Lower lobe of right lung (tissue), 2 donors: Measurements from ENCODE around the gene GNG12. TPM values are rescaled to one million over a fixed set of nuclear protein-coding genes. Genes with fewer than 3 reads are reported as not detected.

ENCODE experiments used
- ATAC-seq, 2 donors: fragments of 200-7000 bp; cut with Tn5 transposase; one replicate each; pipeline ENCODE4 v1.9.1; 2020 to 2022; ENCODE audit warnings: mild to moderate bottlenecking in 2 of 2, moderate library complexity in 2 of 2
- DNase-seq: peaks from one replicate; pipeline ENCODE4 v3.0.0-alpha.2; 2020
- H3K27ac ChIP-seq: fragments of 200-600 bp; one replicate; pipeline ENCODE4 v1.8.0; 2022
- H3K27me3 ChIP-seq: fragments of 200-600 bp; one replicate; pipeline ENCODE4 v1.8.0; 2022; ENCODE audit warnings: low read depth
- H3K36me3 ChIP-seq: fragments of 200-600 bp; one replicate; pipeline ENCODE4 v1.8.0; 2022; ENCODE audit warnings: mild to moderate bottlenecking
- H3K4me1 ChIP-seq: fragments of 200-600 bp; one replicate; pipeline ENCODE4 v1.8.0; 2022
- H3K4me3 ChIP-seq: fragments of 200-600 bp; one replicate; pipeline ENCODE4 v1.8.0; 2022; ENCODE audit warnings: mild to moderate bottlenecking
- H3K9me3 ChIP-seq: fragments of 200-600 bp; one replicate; pipeline ENCODE4 v1.8.0; 2022
- intact Hi-C: fragments of 100-400 bp; cut with DNase I; formaldehyde crosslinking; loops from one replicate; pipeline ENCODE4 v1.11.0; 2022
- total RNA-seq: library from RNA; stranded (reverse); fragmentation: NEBNext Ultra II Directional; extraction: Animal tissue kit (Norgen Biotek cat#: 25700); gene quantifications from one replicate; pipeline ENCODE4 v1.2.1, GENCODE V29; 2021
- TF ChIP-seq, protein P1 (sequence below): fragments of 200-600 bp; IDR thresholded peaks from one replicate; pipeline ENCODE4 v1.8.0; 2022; ENCODE audit warnings: antibody characterized with exemption, mild to moderate bottlenecking
- donor health status: DM: no; HTN: yes; CAD: no; lungs with severe emphysema.

Gene GNG12
- total RNA-seq, 1 donor from 2014 or later: 43.3 TPM

DNA sequence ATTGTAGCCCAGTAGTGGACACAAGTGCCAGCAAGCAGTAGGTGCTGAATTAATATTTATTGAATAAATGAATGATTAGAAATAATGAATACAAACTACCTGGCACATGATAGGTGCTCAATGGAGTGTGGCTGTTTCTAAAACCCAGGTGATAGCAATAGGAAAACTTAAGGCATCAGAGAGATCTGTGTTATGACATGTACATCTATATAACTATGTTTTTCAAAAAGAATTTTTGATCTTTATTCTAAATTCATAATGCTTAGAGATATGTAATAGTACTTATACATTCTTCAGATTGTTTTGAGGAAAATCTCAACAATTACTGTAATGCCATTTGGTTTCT, 143.3 kb downstream of the GNG12 start:
- TF ChIP-seq, protein P1, sequence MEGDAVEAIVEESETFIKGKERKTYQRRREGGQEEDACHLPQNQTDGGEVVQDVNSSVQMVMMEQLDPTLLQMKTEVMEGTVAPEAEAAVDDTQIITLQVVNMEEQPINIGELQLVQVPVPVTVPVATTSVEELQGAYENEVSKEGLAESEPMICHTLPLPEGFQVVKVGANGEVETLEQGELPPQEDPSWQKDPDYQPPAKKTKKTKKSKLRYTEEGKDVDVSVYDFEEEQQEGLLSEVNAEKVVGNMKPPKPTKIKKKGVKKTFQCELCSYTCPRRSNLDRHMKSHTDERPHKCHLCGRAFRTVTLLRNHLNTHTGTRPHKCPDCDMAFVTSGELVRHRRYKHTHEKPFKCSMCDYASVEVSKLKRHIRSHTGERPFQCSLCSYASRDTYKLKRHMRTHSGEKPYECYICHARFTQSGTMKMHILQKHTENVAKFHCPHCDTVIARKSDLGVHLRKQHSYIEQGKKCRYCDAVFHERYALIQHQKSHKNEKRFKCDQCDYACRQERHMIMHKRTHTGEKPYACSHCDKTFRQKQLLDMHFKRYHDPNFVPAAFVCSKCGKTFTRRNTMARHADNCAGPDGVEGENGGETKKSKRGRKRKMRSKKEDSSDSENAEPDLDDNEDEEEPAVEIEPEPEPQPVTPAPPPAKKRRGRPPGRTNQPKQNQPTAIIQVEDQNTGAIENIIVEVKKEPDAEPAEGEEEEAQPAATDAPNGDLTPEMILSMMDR: no peak
- Histone ChIP-seq H3K27ac (no peak overlapping the region), H3K4me3 (no peak overlapping the region), H3K4me1 (peaks cover 16% of the 10 kb centered on the region), H3K36me3 (peaks cover 26% of the 10 kb centered on the region), H3K9me3 (no peaks in the 10 kb centered on the region), H3K27me3 (no peaks in the 10 kb centered on the region)
- intact Hi-C loops: no loop called here
- no peak for ATAC-seq
- DNase-seq: no peak

DNA sequence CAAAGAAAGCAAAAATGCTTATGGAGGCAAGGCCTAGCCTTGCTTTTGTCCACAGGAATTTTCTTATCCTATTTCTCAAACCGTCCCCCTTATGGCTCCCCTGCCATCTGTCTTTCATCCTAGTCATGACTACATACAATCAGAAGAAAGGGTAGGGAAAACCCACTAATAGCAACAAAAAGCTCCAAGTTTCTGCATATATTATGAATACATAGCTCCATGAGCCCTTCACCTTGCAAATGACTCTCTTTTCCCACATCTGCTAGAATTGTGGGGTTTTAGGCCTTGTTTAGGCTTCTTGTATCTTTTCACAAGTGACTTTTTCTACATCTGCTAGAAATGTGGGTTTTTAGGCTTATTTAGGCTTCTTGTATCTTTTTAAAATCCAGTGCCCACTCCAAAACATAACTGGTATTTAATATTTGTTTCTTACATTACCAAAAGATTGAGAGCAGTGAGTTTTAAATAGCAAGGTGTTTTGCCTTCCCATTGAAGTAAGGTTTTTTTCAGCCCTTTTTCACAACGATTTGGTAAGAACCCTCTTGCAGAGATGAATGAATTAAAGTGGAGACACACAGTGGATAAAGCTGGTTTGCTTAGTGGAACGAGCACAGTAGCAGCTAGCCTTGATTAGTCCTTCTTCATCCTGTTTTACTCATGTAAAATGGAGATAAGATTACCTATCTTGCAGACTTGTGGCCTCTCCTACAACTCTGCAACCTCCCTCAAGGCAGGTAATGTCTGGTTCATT, 143.8 kb downstream of the GNG12 start:
- DNase-seq (no peak), ATAC-seq (no peak)
- no peak overlapping the region for H3K27ac ChIP-seq
- TF ChIP-seq, protein P1: no peak
- intact Hi-C loops: no loop called here
- H3K9me3 ChIP-seq: no peaks in the 10 kb centered on the region
- peaks cover 16% of the 10 kb centered on the region for H3K4me1 ChIP-seq
- no peak overlapping the region for H3K4me3 ChIP-seq
- peaks cover 26% of the 10 kb centered on the region for H3K36me3 ChIP-seq
- no peaks in the 10 kb centered on the region for H3K27me3 ChIP-seq

DNA sequence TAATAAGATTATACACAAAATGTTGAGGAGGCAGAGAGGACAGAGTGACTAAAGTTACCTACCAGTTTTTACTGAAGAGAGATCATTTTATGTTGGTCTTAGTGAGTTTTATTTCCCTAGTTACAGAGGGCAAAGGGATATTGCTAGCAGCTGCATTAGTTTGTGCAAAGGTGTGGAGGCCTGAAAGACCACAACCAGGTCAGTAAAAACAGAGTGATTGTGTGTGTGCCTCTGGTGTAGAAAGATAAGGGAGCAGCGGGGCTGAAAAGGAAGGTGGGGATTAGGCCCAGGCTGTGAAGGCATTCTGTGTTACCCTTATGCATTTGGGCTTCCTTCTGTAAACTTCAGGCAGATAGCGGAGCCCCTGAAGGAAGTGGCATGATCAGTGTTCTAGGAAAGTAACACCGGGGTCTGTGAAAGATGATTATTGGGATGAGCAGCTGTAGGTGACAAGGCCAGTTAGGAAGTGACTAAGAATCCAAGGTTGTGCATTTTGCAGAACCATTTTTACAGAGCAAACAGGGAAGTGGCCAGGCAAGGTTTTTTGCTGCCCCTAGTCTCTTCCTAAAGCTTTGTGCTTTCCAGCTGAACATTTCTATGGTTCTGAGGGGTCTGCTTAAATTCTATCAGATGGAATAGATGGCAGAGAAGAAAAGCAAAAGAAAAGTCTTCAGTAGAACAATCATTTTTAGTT, 144.6 kb downstream of the GNG12 start:
- Histone ChIP-seq H3K27ac (no peak overlapping the region), H3K4me3 (no peak overlapping the region), H3K4me1 (peaks cover 16% of the 10 kb centered on the region), H3K36me3 (peaks cover 26% of the 10 kb centered on the region), H3K27me3 (no peaks in the 10 kb centered on the region), H3K9me3 (no peaks in the 10 kb centered on the region)
- TF ChIP-seq, protein P1: no peak
- DNase-seq (no peak), ATAC-seq (no peak)
- intact Hi-C loops: no loop called here

DNA sequence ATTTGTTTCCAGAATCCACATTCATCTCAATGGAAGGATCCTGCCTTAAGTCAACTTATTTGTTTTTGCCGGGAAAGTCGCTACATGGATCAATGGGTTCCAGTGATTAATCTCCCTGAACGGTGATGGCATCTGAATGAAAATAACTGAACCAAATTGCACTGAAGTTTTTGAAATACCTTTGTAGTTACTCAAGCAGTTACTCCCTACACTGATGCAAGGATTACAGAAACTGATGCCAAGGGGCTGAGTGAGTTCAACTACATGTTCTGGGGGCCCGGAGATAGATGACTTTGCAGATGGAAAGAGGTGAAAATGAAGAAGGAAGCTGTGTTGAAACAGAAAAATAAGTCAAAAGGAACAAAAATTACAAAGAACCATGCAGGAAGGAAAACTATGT, 145.6 kb downstream of the GNG12 start:
- H3K27ac ChIP-seq: peak overlapping the region; percentile 94
- H3K36me3 ChIP-seq: peaks cover 26% of the 10 kb centered on the region
- intact Hi-C loops: no loop called here
- ATAC-seq (no peak), DNase-seq (no peak)
- peaks cover 16% of the 10 kb centered on the region for H3K4me1 ChIP-seq
- peak overlapping the region; percentile 93 for H3K4me3 ChIP-seq
- H3K27me3 ChIP-seq: no peaks in the 10 kb centered on the region
- TF ChIP-seq, protein P1: no peak
- H3K9me3 ChIP-seq: no peaks in the 10 kb centered on the region

DNA sequence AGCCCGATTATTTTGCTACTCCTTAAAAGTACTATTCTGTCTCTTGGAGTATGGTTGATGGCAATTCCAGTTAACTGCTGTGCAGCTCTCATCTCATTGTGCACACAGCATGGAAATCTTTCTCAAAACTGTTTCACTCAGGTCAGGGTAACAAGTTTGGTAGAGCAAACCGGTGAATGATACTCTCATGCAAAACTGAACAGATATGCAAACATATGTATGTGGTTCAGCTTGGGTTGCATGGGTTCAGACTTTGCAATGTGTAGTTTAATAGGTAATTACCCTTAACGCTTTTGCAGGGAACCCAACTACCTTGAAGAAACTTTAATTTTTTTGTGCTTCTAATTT, 146.1 kb downstream of the GNG12 start:
- DNase-seq: no peak
- TF ChIP-seq, protein P1: no peak
- Histone ChIP-seq H3K27ac (peak overlapping the region; percentile 94), H3K9me3 (no peaks in the 10 kb centered on the region), H3K36me3 (peaks cover 26% of the 10 kb centered on the region), H3K4me3 (peak overlapping the region; percentile 93), H3K27me3 (no peaks in the 10 kb centered on the region), H3K4me1 (peaks cover 16% of the 10 kb centered on the region)
- intact Hi-C loops: no loop called here
- no peak for ATAC-seq
